HuH-7.5 (cell line): ENCODE data around the gene REL.
"Not testable (repeated sequence)": the region's sequence is repeated elsewhere in the genome, so short reads cannot be mapped to it uniquely, and the experiment has no call there.

Experiments
- DNase-seq: peaks from one replicate; pipeline ENCODE4 v3.0.0; 2011; ENCODE audit warnings: low spot score

The REL gene

DNA sequence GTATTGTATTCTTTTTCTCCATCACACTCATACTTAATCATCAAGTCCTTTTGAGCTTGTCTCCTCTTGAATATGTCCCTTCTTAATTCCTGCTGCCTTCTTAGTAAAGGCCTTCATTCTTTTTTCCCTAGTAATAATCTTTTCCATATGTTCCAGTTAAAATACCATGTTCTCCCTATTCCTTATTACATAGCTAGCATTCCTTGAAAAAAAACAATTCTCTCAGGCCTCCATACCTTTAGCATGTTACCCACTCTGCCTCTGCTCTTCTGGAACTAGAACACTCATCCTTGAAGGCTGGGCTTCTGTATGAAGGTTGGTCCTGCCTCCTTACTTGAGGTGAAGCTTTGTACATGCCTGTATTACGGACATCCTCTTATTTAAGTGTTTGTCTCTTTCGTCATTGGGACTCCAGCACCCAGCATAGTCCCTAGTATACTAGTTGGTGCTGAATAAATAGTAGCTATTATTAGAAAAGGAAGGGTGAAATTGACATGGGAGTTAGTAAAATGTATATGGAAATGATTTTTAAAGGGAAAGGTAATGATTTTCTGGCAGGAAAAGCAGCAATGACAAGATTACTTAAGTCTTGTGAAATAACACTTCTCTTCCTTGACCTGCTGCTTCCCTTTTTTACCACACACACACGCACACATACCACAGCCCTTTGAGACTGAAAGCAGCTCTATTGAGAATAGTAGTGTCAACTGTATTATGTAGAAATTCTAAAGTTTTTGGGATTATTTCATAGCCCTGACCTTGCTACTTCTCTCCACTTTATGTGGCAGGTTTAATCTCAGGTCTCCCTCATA lies 45.6 kb downstream of the REL start:
- no peak for DNase-seq

DNA sequence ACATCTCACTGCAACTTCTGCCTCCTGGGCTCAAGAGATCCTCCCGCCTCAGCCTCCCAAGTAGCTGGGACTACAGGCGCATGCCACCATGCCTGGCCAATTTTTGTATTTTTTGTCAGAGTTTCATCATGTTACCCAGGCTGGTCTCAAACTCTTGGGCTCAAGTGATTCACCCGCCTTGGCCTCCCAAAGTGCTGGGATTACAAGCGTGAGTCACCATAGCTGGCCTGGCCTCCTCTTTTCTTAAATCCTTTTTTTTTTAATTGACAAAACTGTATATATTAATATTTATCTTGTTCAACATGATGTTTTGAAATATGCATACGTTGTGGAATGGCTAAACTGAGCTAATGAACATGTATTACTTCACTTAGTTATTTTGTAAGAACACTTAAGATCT lies 50.7 kb downstream of the REL start:
- not testable (repeated sequence) for DNase-seq

DNA sequence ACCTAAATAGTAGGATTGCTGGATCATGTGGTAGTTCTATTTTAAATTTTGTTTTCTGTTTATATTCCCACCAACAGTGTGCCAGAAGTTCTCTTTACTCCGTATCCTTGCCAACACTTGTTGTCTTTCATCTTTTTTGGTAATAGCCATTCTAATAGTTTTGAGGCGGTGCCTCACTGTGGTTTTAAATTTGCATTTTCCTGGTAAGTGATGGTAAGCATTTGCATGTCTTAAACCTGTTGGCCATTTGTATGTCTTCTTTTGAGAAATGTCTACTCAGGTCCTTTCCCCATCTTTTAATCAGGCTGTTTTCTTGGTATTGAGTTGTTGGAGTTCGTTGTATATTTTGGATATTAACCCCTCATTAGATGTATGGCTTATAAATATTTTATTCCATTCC lies 51.6 kb downstream of the REL start:
- DNase-seq, result no peak

DNA sequence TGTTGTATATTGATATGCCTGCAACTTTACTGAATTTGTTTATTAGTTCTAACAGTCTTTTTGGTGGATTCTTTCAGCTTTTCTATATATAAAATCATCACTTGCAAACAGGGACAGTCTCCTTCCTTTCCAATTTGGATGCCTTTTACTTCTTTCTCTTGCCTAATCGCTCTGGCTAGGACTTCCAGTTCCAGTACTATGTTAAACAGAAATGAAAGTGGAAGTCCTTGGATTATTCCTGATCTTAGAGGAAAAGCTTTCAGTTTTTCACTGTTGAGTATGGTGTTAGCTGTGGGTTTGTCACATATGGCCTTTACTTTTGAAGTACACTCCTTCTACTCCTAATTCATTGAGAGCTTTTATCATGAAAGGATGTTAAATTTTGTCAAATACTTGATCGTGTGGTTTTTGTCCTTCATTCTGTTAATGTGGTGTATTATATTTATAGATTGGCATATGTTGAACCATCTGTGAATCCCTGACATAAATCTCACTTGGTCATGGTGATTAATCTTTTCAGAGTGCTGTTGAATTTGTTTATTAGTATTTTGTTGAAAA lies 52.9 kb downstream of the REL start:
- no peak for DNase-seq

DNA sequence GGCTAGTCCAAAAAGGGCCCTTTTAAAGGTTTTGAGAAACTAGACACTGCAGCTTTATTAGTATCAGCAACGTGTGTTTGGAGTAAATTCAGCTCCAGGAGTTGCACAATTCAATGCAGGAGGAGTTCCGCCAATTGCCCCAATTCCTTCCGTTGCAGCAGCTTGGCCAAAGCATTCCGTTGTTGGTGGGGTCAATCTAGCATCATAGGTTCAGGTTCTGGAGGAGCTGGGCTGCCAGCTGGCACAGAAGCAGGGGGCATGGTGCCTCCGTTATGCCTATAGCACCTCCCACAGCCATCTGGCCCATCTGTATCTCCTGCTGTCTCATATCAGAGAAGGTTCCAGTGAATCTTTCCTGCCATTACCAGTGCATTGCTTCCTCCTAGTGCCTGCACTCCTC lies 55.4 kb downstream of the REL start:
- DNase-seq, result no peak

DNA sequence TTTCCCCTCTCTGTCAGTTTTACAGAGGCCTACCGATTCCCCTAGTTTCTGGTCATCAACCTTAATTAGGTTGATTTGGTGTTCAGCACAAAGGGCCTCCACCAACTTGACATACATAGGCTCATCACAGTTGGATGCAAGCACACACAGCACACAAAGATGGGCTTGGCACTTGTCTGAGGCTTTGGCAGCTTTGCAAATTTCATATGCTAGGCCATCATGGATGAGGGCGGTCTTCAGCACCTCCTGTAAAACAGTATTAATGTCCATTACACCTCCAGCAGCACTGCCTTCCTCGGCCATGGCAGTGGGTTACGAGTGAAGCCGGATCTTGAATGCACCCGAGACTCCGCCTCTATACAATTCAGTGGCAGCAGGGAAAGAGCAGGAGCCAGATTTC lies 56.9 kb downstream of the REL start:
- no peak for DNase-seq

DNA sequence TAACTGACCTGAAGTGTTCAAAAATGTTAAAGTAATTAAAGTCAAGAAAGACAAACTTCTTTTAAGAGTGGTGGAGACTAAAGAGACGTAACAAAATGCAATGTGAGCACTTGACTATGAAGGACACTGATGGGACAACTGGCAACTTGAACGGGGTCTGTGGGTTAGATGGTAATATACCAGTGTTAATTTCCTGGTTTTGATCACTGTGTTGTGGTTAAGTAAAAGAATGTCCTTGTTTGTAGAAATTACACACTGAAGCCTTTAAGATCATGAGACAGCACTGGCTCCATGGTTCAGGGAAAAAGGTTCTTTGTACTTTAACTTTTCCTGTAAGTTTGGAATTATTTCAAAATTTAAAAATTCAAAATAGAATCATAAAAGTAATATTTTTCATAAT lies 58.2 kb downstream of the REL start:
- no peak for DNase-seq

DNA sequence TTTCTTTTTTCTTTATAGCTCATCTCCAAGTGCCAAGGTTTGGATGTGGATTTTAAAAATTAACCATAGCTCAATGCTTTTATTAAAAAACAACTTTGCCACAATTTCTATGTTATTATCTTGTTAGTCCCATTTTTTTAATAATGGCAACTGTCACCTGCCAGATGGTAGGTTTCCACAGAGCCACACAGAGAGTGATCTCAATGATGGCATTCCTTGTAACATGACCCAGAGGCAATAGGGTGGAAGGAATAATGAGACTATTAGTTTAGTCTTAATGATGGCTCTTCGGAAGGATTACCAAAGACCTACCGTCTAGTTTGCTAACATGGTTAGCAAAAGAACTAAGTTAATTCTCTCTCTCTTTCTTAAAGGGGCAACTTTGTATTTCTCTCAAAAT lies 64.0 kb downstream of the REL start:
- no peak for DNase-seq

DNA sequence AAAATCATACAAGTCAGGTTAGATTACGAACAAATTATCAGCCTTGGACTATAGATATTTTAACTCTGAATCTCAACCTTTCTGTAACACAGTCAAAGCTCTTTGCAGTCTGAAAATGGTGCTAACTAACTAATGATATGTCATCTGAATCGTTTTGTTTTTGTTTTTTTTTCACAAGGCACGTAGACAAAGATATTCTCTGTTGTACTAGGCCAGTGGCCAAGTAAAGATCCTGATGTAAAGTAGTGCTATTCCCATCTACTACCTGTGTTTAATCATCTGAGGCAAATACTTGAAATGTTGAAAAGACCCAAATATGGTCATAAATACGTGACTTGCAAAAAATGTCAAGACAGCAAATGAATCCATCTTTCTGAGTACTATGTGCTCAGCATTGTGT lies 65.7 kb downstream of the REL start:
- DNase-seq, result no peak

DNA sequence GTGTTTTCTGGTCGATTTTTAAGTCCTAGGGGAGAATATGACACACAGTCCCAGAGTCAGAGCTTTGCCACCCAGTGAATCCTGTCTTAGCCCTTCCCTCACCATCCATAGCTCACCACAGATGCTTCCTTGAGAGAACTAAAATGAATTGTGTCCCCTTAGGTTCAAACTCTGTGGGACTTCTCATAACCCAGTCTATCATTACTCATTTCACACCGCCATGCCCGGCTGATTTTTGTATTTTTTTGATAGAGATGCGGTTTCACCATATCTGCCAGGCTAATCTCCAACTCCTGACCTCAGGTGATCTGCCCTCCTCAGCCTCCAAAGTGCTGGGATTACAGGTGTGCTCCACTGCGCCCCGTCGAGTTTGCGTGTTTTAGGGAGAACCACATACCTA lies 66.8 kb downstream of the REL start:
- DNase-seq, result no peak

DNA sequence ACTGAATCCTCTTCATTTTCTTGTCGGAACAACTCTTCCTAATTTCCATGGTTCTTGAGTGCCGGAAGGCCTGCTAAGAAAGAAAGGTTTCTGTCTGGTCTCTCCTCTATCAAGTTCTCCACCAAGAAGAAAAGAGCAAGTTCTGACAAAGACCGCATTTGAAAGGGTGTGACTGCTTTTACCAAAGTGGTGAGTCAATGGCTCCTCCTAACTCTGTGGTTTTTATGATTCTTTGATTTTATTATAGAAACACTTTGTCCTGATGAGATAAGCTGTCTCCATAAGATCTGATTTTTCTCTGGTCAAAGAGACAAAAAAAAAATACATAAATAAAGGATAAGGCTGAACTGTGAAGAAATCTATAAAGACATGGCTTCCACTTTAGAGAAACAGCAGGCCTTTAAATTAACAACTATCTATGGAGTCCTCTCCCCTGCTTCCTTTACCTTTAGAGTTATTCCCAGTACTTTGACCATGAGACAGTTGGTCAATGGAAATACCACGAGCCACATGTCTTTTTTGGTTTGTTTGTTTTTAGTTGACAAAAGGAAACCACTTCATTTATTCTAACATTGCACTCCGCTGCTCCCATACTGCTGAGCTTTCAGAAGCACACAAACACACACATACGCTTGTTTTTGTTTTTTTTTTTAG lies 67.7 kb downstream of the REL start:
- DNase-seq, result no peak

DNA sequence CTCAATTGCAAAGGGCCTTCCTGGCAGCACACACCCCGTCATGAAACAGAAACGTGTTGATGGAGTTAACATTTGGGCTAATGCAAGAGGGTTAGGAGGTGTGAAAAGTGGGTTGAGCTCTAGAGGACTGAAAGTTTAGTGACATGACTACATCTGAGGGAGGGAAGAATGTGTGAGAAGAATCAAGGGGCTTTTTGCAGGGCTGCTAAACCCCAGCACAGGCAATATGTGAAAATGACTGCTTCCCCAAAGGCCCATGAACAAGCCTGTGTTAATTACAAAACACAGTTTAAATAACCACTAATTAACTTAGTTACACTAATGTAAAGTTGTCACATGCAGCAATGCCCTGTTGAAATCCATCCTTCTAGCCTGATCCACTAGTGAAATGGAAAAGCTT lies 72.8 kb downstream of the REL start:
- DNase-seq, result no peak

DNA sequence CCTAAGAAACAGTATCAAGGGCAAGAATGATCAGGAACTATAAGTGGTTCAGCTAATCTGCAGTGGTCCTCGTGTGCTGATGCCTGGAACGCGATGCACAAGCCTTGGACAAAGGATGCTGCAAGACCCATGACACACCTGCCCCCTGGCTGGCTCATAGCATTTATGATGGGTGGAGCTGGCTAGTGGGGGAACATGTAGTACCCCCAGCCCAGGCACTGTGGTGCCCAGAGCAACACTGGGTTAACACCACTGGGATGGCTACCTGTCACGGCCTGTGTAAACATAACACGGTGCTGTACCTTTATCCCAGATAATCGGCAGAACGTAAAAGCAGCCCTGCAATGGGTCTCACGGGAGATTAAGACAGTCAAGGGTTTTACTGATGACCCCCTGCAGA lies 75.8 kb downstream of the REL start:
- DNase-seq, result no peak

DNA sequence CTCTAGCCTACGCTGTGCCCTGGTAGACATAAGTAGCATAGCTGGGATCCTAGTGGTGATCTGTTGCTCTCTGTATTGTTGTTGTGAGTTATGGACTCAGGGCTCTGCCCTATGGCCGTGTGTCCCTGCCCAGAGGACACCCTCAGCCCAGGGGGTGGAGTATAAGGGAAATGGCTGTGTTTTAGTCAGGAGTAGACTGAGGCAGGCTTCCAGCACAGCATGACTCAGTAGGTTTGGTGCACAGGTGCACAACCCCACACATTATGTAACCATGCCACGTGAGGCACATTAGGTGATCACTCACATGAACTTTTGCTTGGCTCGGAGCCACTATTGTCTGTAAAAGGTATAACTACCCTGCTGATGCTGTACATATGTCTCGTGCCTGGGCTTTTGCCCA lies 76.3 kb downstream of the REL start:
- no peak for DNase-seq

DNA sequence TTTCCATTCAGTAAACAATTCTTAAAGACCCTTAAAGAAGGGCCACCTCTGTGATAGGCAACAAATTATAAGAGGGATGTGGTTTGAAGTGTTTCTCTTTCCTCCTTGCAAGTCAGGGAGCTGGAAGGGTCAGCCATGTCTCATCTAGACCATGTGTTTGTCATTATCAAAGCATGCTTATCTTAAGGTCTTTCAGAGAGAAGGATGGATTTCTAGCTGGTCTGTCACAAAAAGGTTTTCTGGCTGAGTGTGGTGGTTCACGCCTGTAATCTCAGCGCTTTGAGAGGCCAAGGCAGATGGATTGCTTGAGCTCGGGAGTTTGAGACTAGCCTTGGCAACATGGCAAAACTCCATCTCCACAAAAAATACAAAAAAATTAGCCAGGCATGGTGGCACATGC lies 77.0 kb downstream of the REL start:
- no peak for DNase-seq

DNA sequence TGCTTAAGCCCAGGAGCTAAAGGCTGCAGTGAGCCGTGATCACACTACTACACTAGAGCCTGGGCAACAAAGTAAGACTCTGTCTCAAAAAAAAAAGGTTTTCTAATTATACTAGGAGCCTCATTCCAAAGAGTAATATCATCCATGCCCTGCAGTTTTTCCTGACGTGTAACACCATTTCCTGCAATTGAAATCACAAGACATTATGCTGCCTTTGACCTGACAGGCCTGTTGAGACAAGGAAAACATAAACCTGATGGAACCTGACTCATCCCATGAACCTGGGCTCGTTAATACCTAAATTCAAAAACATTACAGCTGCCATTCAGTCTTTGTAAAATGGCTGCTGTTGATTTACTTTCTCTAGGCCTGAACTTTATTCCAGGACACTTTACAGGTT lies 77.4 kb downstream of the REL start:
- no peak for DNase-seq

DNA sequence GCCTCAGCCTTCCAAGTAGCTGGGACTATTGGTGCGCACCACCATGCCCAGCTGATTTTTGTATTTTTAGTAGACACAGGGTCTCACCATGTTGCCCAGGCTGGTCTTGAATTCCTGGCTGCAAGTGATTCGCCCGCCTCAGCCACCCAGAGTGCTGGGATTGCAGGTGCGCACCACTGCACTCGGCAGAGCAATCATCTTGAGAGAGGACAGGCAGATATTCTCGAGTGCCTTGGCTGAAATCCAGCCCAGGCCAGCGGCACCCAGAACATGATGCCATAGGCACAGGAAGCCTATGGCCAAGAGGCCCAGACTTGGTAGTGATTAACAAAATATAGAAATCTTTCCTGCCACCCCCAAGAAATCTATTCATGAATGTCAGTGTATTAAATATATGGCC lies 78.1 kb downstream of the REL start:
- no peak for DNase-seq

DNA sequence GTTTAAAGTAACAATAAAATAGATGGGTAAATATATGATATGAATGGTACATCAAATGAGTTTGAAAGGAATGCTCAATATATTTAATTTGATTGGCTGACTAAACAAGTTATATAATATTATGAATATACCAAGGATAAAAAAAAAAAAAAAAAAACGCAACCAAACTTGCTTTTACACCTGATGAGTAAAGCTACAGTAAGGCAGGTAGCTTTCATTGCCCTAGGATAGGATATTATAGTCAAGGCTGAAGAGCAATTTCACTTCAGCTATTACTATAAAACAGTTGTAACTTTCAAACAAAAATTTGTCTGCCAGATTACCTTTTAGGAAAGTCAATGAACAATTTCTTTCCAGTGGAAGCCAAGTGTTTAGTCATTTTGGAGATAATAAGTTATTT lies 79.3 kb downstream of the REL start:
- no peak for DNase-seq

DNA sequence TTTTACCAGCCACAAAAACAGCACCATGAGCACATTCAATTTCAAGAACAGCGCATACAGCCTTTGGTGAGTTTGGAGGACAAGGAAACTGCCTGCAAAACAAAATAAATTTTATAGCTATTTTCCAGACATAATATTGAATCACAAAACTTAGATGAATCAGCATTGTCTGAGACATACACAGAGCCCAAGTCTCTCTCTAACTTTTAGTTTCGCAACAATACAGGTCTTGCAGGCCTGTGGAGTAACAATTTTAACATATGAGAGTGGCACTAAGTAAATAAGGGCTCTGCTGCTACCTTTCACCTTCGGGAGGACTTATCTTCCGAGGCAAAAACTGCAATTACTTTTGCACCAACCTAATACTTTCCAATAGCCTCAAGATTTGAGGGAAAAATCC lies 80.1 kb downstream of the REL start:
- DNase-seq, result no peak

DNA sequence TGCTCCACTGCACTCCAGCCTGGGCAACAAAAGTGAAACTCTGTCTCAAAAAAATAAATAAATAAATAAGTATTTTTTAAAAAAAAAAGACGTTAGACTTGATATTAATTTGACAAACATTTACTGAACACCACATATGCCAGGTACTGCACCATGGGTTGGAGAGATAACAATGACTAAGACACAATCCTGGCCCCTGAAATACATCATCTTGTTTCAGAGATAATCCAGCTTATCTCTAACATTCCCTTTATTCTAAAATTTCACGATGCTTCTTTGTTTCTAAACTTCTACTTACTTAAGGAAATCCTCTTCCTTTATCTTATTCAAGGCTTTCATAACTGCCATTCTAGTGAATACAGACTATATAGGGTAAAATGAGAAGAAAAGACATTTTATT lies 81.2 kb downstream of the REL start:
- DNase-seq, result no peak

DNA sequence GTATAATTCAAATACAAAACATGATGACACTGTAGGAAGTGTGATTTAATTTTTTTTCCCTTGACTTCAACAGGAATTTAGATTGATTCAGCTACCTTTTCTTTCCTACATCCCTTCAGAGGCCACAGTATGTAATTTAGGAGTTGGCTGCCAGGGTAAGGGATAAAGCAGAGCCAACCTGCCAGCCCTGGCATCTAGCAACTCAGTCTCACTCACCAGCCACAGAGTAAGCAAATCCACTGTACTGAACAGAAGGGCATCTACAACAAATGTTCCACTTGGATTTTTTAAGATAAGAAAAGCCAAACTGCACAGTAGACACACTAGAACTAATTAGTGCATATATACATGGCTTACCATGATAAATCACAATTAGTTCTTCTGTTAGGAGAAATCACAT lies 81.8 kb downstream of the REL start:
- DNase-seq, result no peak

DNA sequence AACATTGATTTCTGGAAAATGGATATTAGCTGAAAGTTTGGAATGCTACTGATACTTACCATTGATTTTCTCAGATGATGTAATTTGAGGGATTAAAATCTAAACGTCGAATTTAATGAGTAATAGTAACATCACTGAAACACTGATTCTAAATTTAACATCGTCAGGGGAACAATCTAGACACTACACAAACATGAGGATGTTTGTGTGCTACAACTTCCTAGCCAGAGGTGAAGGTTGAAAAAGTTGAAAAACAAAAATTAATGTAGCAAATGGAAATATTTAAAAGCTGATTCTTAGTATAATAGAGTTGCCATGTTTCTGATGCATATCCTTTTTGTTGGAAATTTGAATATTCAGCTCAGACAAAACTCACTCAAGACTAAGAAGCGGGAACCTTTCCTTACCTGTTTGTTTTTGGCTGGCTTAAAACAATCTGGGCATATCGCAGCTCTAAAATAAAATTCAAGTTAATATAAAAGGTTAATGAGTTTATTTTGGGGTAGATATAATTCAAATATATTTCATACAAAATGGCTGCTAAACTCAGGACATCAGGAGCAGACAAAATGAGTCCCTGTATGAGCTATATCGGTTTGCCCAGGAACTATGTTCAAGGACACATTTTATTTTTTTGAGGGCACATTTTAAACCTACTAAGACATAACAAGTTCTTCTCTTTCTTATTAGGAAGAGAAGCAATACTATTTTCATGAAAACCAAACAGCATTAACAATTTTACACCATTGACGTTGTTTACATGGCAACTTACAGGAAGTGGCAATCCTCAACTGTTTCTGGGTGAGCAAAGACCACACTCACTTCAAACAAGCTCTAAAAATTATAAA lies 83.5 kb downstream of the REL start:
- no peak for DNase-seq

DNA sequence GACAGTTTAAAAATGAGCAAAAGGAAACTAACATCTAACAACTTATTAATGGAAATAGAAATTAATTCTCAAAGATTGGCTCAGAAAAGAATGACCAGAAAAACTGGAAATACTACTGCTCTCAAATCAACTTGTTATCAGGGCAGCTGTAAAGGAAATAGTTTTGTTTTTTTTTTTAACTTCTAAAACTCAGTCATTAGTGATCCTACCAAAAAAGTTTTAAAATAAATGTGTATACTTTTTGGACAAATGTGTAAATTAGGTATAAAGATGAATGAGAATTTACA lies 84.1 kb downstream of the REL start:
- DNase-seq, result no peak
